HG03558 (cell line): Measurements from ENCODE around the gene KRTAP4-7.
"Not testable (repeated sequence)": the region's sequence is repeated elsewhere in the genome, so short reads cannot be mapped to it uniquely, and the experiment has no call there.

ENCODE experiments used
- ATAC-seq: cut with Tn5 transposase; IDR thresholded peaks from one replicate; pipeline ENCODE4 v1.9.1; 2021; ENCODE audit warnings: moderate number of reproducible peaks; ENCODE audit not compliant: unreplicated experiment; ENCODE audit errors: extremely low read depth

The KRTAP4-7 gene

GRCh38 chr17:41084100-41084856, at the start of gene KRTAP4-7:
Gene KRTAP4-7 (plus strand): TSS chr17:41084150. CDS start chr17:41084207, 57 bp downstream.
- not testable (repeated sequence) for ATAC-seq

- not testable (repeated sequence) for ATAC-seq
These were observed 49.5 kb upstream of the KRTAP4-7 start, which contains the start of gene KRTAP1-3 for GRCh38 chr17:41034346-41034935. Gene KRTAP1-3 (minus strand): TSS chr17:41034874. CDS start chr17:41034821, 53 bp downstream.

GRCh38 chr17:41037853-41038350, 46.0 kb upstream of the KRTAP4-7 start:
- no peak for ATAC-seq

- not testable (repeated sequence) for ATAC-seq
These were observed 43.0 kb upstream of the KRTAP4-7 start, which contains the start of gene KRTAP1-1 for GRCh38 chr17:41040783-41041571. Gene KRTAP1-1 (minus strand): TSS chr17:41041450. CDS start chr17:41041397, 53 bp downstream.

GRCh38 chr17:41042953-41043352, 41.0 kb upstream of the KRTAP4-7 start:
- no peak for ATAC-seq

GRCh38 chr17:41046735-41047465, 37.0 kb upstream of the KRTAP4-7 start, which contains the start of gene KRTAP2-1:
Gene KRTAP2-1 (minus strand): TSS chr17:41047316. CDS start chr17:41047267, 49 bp downstream.
- ATAC-seq = not testable (repeated sequence)

- no peak for ATAC-seq
These were observed 35.5 kb upstream of the KRTAP4-7 start for GRCh38 chr17:41048441-41048840.

- ATAC-seq = no peak
These were observed 34.8 kb upstream of the KRTAP4-7 start for GRCh38 chr17:41049110-41049509.

GRCh38 chr17:41052566-41052965, 31.4 kb upstream of the KRTAP4-7 start:
- ATAC-seq = no peak

GRCh38 chr17:41054025-41054424, 29.9 kb upstream of the KRTAP4-7 start:
- no peak for ATAC-seq

- not testable (repeated sequence) for ATAC-seq
These were observed 29.4 kb upstream of the KRTAP4-7 start for GRCh38 chr17:41054556-41054955.

GRCh38 chr17:41055130-41055529, 28.8 kb upstream of the KRTAP4-7 start, which contains the start of gene KRTAP2-2:
Gene KRTAP2-2 (minus strand): TSS chr17:41055230. CDS start chr17:41055211, 19 bp downstream.
- not testable (repeated sequence) for ATAC-seq

- no peak for ATAC-seq
These were observed 26.4 kb upstream of the KRTAP4-7 start for GRCh38 chr17:41057547-41057946.

- no peak for ATAC-seq
These were observed 25.2 kb upstream of the KRTAP4-7 start for GRCh38 chr17:41058741-41059140.

- ATAC-seq = not testable (repeated sequence)
These were observed 24.5 kb upstream of the KRTAP4-7 start for GRCh38 chr17:41059276-41060051.

GRCh38 chr17:41060052-41060604, 23.8 kb upstream of the KRTAP4-7 start, which contains the start of gene KRTAP2-3:
Gene KRTAP2-3 (minus strand): TSS chr17:41060114. CDS start chr17:41060050, 64 bp downstream.
- ATAC-seq = no peak

- ATAC-seq = no peak
These were observed 22.0 kb upstream of the KRTAP4-7 start for GRCh38 chr17:41061964-41062363.

GRCh38 chr17:41063449-41063848, 20.5 kb upstream of the KRTAP4-7 start:
- ATAC-seq = no peak
